ENCODE data around the gene ZNF892. TPM values are rescaled to one million over a fixed set of nuclear protein-coding genes. Genes with fewer than 3 reads are reported as not detected.

ZNF892 gene
- total RNA-seq, 5 donors from 2014 or later (not counting 1 experiment from before 2014, with no cell fraction given), result 2.7 to 6.0 (median 4.1) TPM

GRCh38 chr2:95208106-95208505 is 785 bp downstream of the ZNF892 start:
- DNase-seq (no peak), ATAC-seq (replicated peaks in 1 of 4) (no peak)
- H3K27me3 ChIP-seq (replicated peaks in 1 of 2; ENCODE audit: control insufficient read depth in 2 of 2, extremely low read depth in 1 of 2, insufficient read depth in 2 of 2, low read length in 1 of 2), result no peaks in the 10 kb centered on the region
- peaks cover 7 to 27% of the 10 kb centered on the region in 2 donors for H3K36me3 ChIP-seq (ENCODE audit: control insufficient read depth in 2 of 2, extremely low read depth in 1 of 2, insufficient read depth in 1 of 2, low read length in 1 of 2)
- Mint-ChIP-seq H3K36me3 (peaks cover 44% of the 10 kb centered on the region), H3K9me3 (peaks cover 7 to 35% (median 26%) of the 10 kb centered on the region in 3 donors), H3K4me1 (peaks cover 19 to 30% (median 24%) of the 10 kb centered on the region in 3 donors), H3K4me3 (peak overlapping the region; percentile 93 to 94 (median 94)), H3K27ac (peak overlapping the region in 1 of 2 donors; percentile 55), H3K27me3 (no peaks in the 10 kb centered on the region)
- peak overlapping the region; percentile 81 to 88 for H3K4me3 ChIP-seq (ENCODE audit: control insufficient read depth in 1 of 2, extremely low read depth in 1 of 2, low read length in 1 of 2)
- H3K4me1 ChIP-seq (ENCODE audit: control insufficient read depth in 1 of 2, extremely low read depth in 1 of 2, insufficient read depth in 2 of 2, low read length in 2 of 2), result peaks cover 3 to 10% of the 10 kb centered on the region in 2 experiments
- peaks cover 7% of the 10 kb centered on the region for H3K9me3 ChIP-seq
- WGBS (ENCODE audit: insufficient coverage), result no CpG with 5 or more reads among the region's 6 CpGs
- ChIA-PET POLR2A (no interaction called here), CTCF (no interaction called here)
- H3K27ac ChIP-seq (ENCODE audit: low read length), result no peak overlapping the region

- H3K36me3 ChIP-seq (ENCODE audit: control insufficient read depth in 2 of 2, extremely low read depth in 1 of 2, insufficient read depth in 1 of 2, low read length in 1 of 2), result peaks cover 13 to 38% of the 10 kb centered on the region in 2 donors
- no peak for ATAC-seq (replicated peaks in 1 of 4)
- H3K27ac Mint-ChIP-seq, result no peak overlapping the region
These were observed 7.8 kb downstream of the ZNF892 start for GRCh38 chr2:95215018-95215612.

GRCh38 chr2:95220449-95220848 is 13.1 kb downstream of the ZNF892 start:
- CTCF ChIA-PET, result no interaction called here
- Histone ChIP-seq H3K9me3 (peaks cover 15% of the 10 kb centered on the region), H3K4me1 (ENCODE audit: control insufficient read depth in 1 of 2, extremely low read depth in 1 of 2, insufficient read depth in 2 of 2, low read length in 2 of 2) (no peaks in the 10 kb centered on the region), H3K4me3 (ENCODE audit: control insufficient read depth in 1 of 2, extremely low read depth in 1 of 2, low read length in 1 of 2) (no peak overlapping the region), H3K27me3 (replicated peaks in 1 of 2; ENCODE audit: control insufficient read depth in 2 of 2, extremely low read depth in 1 of 2, insufficient read depth in 2 of 2, low read length in 1 of 2) (no peaks in the 10 kb centered on the region), H3K27ac (ENCODE audit: low read length) (no peak overlapping the region), H3K36me3 (ENCODE audit: control insufficient read depth in 2 of 2, extremely low read depth in 1 of 2, insufficient read depth in 1 of 2, low read length in 1 of 2) (peaks cover 0 to 3% of the 10 kb centered on the region in 2 donors)
- DNase-seq (no peak), ATAC-seq (replicated peaks in 1 of 4) (no peak)
- peaks cover 26 to 71% (median 56%) of the 10 kb centered on the region in 3 donors for H3K9me3 Mint-ChIP-seq
- no peak overlapping the region for H3K27ac Mint-ChIP-seq
- no peaks in the 10 kb centered on the region for H3K27me3 Mint-ChIP-seq
- H3K36me3 Mint-ChIP-seq, result peaks cover 83% of the 10 kb centered on the region
- H3K4me3 Mint-ChIP-seq, result no peak overlapping the region
- H3K4me1 Mint-ChIP-seq, result no peaks in the 10 kb centered on the region
- 93% methylated on average over 2 of the region's 3 CpGs for WGBS (ENCODE audit: insufficient coverage)
- POLR2A ChIA-PET, result no interaction called here

More at GRCh38 chr2:95215018-95215612, 7.8 kb downstream of the ZNF892 start:
- H3K4me3 ChIP-seq (ENCODE audit: control insufficient read depth in 1 of 2, extremely low read depth in 1 of 2, low read length in 1 of 2), result no peak overlapping the region
- 96% methylated on average over 4 of the region's 6 CpGs for WGBS (ENCODE audit: insufficient coverage)
- no peak for DNase-seq
- peaks cover 39 to 82% (median 73%) of the 10 kb centered on the region in 3 donors for H3K9me3 Mint-ChIP-seq
- no peaks in the 10 kb centered on the region for H3K4me1 ChIP-seq (ENCODE audit: control insufficient read depth in 1 of 2, extremely low read depth in 1 of 2, insufficient read depth in 2 of 2, low read length in 2 of 2)
- H3K4me3 Mint-ChIP-seq, result no peak overlapping the region
- no peaks in the 10 kb centered on the region for H3K4me1 Mint-ChIP-seq
- H3K36me3 Mint-ChIP-seq, result peaks cover 94% of the 10 kb centered on the region
- H3K27me3 Mint-ChIP-seq, result no peaks in the 10 kb centered on the region
- POLR2A ChIA-PET, result no interaction called here
- H3K9me3 ChIP-seq, result peaks cover 25% of the 10 kb centered on the region
- no peaks in the 10 kb centered on the region for H3K27me3 ChIP-seq (replicated peaks in 1 of 2; ENCODE audit: control insufficient read depth in 2 of 2, extremely low read depth in 1 of 2, insufficient read depth in 2 of 2, low read length in 1 of 2)
- no peak overlapping the region for H3K27ac ChIP-seq (ENCODE audit: low read length)
- CTCF ChIA-PET, result no interaction called here

GRCh38 chr2:95225658-95226057 is 18.3 kb downstream of the ZNF892 start:
- Histone ChIP-seq H3K4me1 (ENCODE audit: control insufficient read depth in 1 of 2, extremely low read depth in 1 of 2, insufficient read depth in 2 of 2, low read length in 2 of 2) (no peaks in the 10 kb centered on the region), H3K4me3 (ENCODE audit: control insufficient read depth in 1 of 2, extremely low read depth in 1 of 2, low read length in 1 of 2) (no peak overlapping the region), H3K27ac (ENCODE audit: low read length) (no peak overlapping the region), H3K9me3 (peaks cover 2% of the 10 kb centered on the region), H3K27me3 (replicated peaks in 1 of 2; ENCODE audit: control insufficient read depth in 2 of 2, extremely low read depth in 1 of 2, insufficient read depth in 2 of 2, low read length in 1 of 2) (no peaks in the 10 kb centered on the region), H3K36me3 (ENCODE audit: control insufficient read depth in 2 of 2, extremely low read depth in 1 of 2, insufficient read depth in 1 of 2, low read length in 1 of 2) (no peaks in the 10 kb centered on the region)
- Mint-ChIP-seq H3K9me3 (peaks cover 18 to 59% (median 44%) of the 10 kb centered on the region in 3 donors), H3K27me3 (no peaks in the 10 kb centered on the region), H3K36me3 (peaks cover 58% of the 10 kb centered on the region), H3K27ac (no peak overlapping the region), H3K4me1 (no peaks in the 10 kb centered on the region), H3K4me3 (no peak overlapping the region)
- DNase-seq, result no peak
- no peak for ATAC-seq (replicated peaks in 1 of 4)
- ChIA-PET POLR2A (no interaction called here), CTCF (no interaction called here)

GRCh38 chr2:95231723-95232122 is 24.4 kb downstream of the ZNF892 start:
- Mint-ChIP-seq H3K27me3 (no peaks in the 10 kb centered on the region), H3K9me3 (peaks cover 6 to 48% (median 44%) of the 10 kb centered on the region in 3 donors), H3K27ac (no peak overlapping the region), H3K4me3 (no peak overlapping the region), H3K4me1 (no peaks in the 10 kb centered on the region), H3K36me3 (peaks cover 21% of the 10 kb centered on the region)
- Histone ChIP-seq H3K4me1 (ENCODE audit: control insufficient read depth in 1 of 2, extremely low read depth in 1 of 2, insufficient read depth in 2 of 2, low read length in 2 of 2) (no peaks in the 10 kb centered on the region), H3K9me3 (no peaks in the 10 kb centered on the region), H3K4me3 (ENCODE audit: control insufficient read depth in 1 of 2, extremely low read depth in 1 of 2, low read length in 1 of 2) (no peak overlapping the region), H3K36me3 (ENCODE audit: control insufficient read depth in 2 of 2, extremely low read depth in 1 of 2, insufficient read depth in 1 of 2, low read length in 1 of 2) (no peaks in the 10 kb centered on the region), H3K27ac (ENCODE audit: low read length) (no peak overlapping the region), H3K27me3 (replicated peaks in 1 of 2; ENCODE audit: control insufficient read depth in 2 of 2, extremely low read depth in 1 of 2, insufficient read depth in 2 of 2, low read length in 1 of 2) (no peaks in the 10 kb centered on the region)
- POLR2A ChIA-PET, result no interaction called here
- 25% methylated on average over 2 of the region's 3 CpGs for WGBS (ENCODE audit: insufficient coverage)
- DNase-seq, result peak in 3 of 35 experiments; percentile 1 to 7 (median 3)
- no peak for ATAC-seq (replicated peaks in 1 of 4)
- CTCF ChIA-PET, result interaction anchor here (0.5 to 0.6 kb wide), 3 partner anchors 17 to 184 kb away, joined by 3 to 4 read pairs (median 3); no protein-coding TSS in a partner anchor

- H3K27me3 ChIP-seq (replicated peaks in 1 of 2; ENCODE audit: control insufficient read depth in 2 of 2, extremely low read depth in 1 of 2, insufficient read depth in 2 of 2, low read length in 1 of 2), result no peaks in the 10 kb centered on the region
- POLR2A ChIA-PET, result no interaction called here
- H3K4me3 ChIP-seq (ENCODE audit: control insufficient read depth in 1 of 2, extremely low read depth in 1 of 2, low read length in 1 of 2), result no peak overlapping the region
- WGBS (ENCODE audit: insufficient coverage), result no CpG with 5 or more reads among the region's 1 CpG
- no peak overlapping the region for H3K27ac ChIP-seq (ENCODE audit: low read length)
- DNase-seq, result no peak
- Mint-ChIP-seq H3K4me3 (no peak overlapping the region), H3K36me3 (peaks cover 21% of the 10 kb centered on the region), H3K4me1 (no peaks in the 10 kb centered on the region), H3K9me3 (peaks cover 3 to 48% (median 44%) of the 10 kb centered on the region in 3 donors), H3K27ac (no peak overlapping the region), H3K27me3 (no peaks in the 10 kb centered on the region)
- H3K36me3 ChIP-seq (ENCODE audit: control insufficient read depth in 2 of 2, extremely low read depth in 1 of 2, insufficient read depth in 1 of 2, low read length in 1 of 2), result no peaks in the 10 kb centered on the region
- ATAC-seq (replicated peaks in 1 of 4), result no peak
- no peaks in the 10 kb centered on the region for H3K9me3 ChIP-seq
- no peaks in the 10 kb centered on the region for H3K4me1 ChIP-seq (ENCODE audit: control insufficient read depth in 1 of 2, extremely low read depth in 1 of 2, insufficient read depth in 2 of 2, low read length in 2 of 2)
- CTCF ChIA-PET, result interaction anchor here (0.6 kb wide), 2 partner anchors 67 to 183 kb away, joined by 3 to 4 read pairs; no protein-coding TSS in a partner anchor
These were observed 24.9 kb downstream of the ZNF892 start for GRCh38 chr2:95232232-95232631.
